ENCODE data around the gene TBXA2R.

The TBXA2R gene

DNA sequence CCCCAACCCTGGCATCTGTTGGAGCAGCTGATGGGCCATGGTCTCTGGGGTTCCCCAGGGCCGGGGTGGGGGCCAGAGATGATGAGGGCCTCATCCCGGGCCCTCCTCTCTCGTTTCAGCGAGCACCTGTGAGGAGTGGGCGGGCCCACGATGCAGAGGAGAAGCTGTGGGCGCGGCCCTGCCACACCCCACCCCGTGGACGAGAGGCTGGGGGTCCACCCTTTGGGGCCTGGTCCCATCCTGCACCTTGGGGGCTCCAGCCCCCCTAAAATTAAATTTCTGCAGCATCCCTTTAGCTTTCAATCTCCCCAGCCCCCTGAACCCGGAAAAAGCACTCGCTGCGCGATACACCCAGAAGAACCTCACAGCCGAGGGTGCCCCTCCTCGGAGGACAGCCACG lies 28.3 kb downstream of the TBXA2R start:
- Histone ChIP-seq H2AFZ (ENCODE audit: low read length) (no peak overlapping the region), H3K9me3 (ENCODE audit: low read length) (no peaks in the 10 kb centered on the region), H3K4me1 (ENCODE audit: insufficient read depth, low read length, severe bottlenecking) (peaks cover 15% of the 10 kb centered on the region), H3K9ac (ENCODE audit: low read length) (no peak overlapping the region), H3K9me2 (ENCODE audit: low read depth, low read length) (no peaks in the 10 kb centered on the region), H4K20me1 (ENCODE audit: insufficient read depth, low read length) (no peaks in the 10 kb centered on the region), H3K27me3 (ENCODE audit: insufficient read depth, low read length) (peaks cover 2% of the 10 kb centered on the region; the same call in 1 of the 2 replicates), H3K36me3 (ENCODE audit: insufficient read depth, low read length) (peaks cover 18% of the 10 kb centered on the region), H3K79me2 (ENCODE audit: insufficient read depth, low read length) (no peaks in the 10 kb centered on the region), H3K27ac (ENCODE audit: low read depth, low read length, poor library complexity, severe bottlenecking) (no peak overlapping the region), H3K4me2 (ENCODE audit: low read length) (no peak overlapping the region), H3F3A (ENCODE audit: insufficient read depth, low read length) (0 out of 2 replicates have a peak, but pooled peaks cover 3% of the 10 kb centered on the region), H3K4me3 (ENCODE audit: low read depth, low read length, poor library complexity, severe bottlenecking) (no peak overlapping the region)
- no peak for TF ChIP-seq EZH2 (IDR thresholded peaks at IDR 0.05; ENCODE audit: borderline replicate concordance, low read length)
- TF ChIP-seq, protein P1, sequence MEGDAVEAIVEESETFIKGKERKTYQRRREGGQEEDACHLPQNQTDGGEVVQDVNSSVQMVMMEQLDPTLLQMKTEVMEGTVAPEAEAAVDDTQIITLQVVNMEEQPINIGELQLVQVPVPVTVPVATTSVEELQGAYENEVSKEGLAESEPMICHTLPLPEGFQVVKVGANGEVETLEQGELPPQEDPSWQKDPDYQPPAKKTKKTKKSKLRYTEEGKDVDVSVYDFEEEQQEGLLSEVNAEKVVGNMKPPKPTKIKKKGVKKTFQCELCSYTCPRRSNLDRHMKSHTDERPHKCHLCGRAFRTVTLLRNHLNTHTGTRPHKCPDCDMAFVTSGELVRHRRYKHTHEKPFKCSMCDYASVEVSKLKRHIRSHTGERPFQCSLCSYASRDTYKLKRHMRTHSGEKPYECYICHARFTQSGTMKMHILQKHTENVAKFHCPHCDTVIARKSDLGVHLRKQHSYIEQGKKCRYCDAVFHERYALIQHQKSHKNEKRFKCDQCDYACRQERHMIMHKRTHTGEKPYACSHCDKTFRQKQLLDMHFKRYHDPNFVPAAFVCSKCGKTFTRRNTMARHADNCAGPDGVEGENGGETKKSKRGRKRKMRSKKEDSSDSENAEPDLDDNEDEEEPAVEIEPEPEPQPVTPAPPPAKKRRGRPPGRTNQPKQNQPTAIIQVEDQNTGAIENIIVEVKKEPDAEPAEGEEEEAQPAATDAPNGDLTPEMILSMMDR (IDR thresholded peaks at IDR 0.05; ENCODE audit: low read length): no peak

DNA sequence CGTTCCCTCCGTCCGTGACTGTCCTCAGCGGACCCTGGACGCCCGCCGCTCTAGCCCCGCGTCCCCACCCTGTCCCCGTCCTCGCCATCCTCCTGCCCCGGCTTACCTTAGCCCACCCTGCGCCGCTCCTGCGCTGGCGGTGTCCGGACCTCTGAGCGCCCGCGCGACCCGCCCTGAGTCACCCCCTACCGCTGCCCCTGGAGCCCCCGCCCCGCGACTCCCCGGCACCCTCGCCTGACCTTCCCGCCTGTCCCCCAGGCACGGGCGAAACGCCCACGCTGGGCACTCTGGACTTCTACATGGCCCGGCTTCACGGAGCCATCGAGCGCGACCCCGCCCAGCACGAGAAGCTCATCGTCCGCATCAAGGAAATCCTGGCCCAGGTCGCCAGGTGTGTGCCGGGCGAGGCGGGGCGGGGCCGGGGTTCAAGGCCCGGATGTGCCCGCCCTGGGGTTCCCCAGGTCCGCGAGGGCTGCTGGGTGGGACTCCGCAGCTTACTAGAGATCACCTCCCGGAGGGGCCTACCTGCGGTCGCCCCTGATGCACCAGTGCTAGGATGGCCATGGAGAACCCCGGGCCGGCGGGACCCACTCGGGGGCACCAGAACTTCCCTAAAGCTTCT lies 28.8 kb downstream of the TBXA2R start:
- Histone ChIP-seq H3K4me2 (ENCODE audit: low read length) (no peak overlapping the region; the same call in 1 of the 2 replicates), H3K9ac (ENCODE audit: low read length) (no peak overlapping the region), H4K20me1 (ENCODE audit: insufficient read depth, low read length) (no peaks in the 10 kb centered on the region), H3K36me3 (ENCODE audit: insufficient read depth, low read length) (peaks cover 18% of the 10 kb centered on the region), H3K4me1 (ENCODE audit: insufficient read depth, low read length, severe bottlenecking) (peaks cover 15% of the 10 kb centered on the region), H3K9me3 (ENCODE audit: low read length) (no peaks in the 10 kb centered on the region), H3K9me2 (ENCODE audit: low read depth, low read length) (no peaks in the 10 kb centered on the region), H3F3A (ENCODE audit: insufficient read depth, low read length) (0 out of 2 replicates have a peak, but pooled peaks cover 3% of the 10 kb centered on the region), H3K27me3 (ENCODE audit: insufficient read depth, low read length) (no peaks in the 10 kb centered on the region), H3K27ac (ENCODE audit: low read depth, low read length, poor library complexity, severe bottlenecking) (no peak overlapping the region), H3K4me3 (ENCODE audit: low read depth, low read length, poor library complexity, severe bottlenecking) (no peak overlapping the region), H3K79me2 (ENCODE audit: insufficient read depth, low read length) (no peaks in the 10 kb centered on the region), H2AFZ (ENCODE audit: low read length) (no peak overlapping the region)
- TF ChIP-seq EZH2 (IDR thresholded peaks at IDR 0.05; ENCODE audit: borderline replicate concordance, low read length): no peak
- TF ChIP-seq, protein P1 (IDR thresholded peaks at IDR 0.05; ENCODE audit: low read length): no peak

DNA sequence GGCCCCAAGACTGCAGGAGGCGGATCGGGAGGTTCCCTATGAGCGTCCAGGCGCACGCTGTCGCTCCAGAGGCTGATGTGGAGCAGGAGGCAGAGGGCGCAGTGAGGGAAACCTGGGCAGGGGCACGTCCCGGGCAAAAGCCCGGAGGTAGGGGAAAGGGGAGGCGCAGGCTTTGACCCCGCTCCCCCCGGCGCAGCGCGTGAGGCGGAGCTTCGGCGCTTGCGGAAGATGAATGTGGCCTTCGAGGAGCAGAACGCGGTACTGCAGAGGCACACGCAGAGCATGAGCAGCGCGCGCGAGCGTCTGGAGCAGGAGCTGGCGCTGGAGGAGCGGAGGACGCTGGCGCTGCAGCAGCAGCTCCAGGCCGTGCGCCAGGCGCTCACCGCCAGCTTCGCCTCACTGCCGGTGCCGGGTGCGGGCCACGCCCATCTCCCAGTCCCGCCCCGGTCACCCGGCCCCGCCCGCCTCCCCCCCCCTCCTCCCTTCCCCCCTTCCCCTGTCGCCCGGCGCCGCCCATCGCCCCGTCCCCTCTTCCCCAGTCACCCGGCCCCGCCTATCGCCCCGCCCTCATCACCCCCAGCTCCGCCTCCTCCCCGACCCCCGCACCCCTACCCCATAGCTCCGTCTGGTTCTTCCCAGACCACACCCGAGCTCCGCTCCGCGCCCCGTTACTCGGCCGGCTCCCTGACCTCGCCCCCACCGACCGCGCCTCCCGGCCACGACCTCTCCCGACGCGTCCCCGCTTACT lies 29.8 kb downstream of the TBXA2R start:
- Histone ChIP-seq H3K36me3 (ENCODE audit: insufficient read depth, low read length) (peaks cover 18% of the 10 kb centered on the region), H2AFZ (ENCODE audit: low read length) (no peak overlapping the region), H3K4me1 (ENCODE audit: insufficient read depth, low read length, severe bottlenecking) (peaks cover 20% of the 10 kb centered on the region), H3K4me3 (ENCODE audit: low read depth, low read length, poor library complexity, severe bottlenecking) (peak overlapping the region; percentile 63), H3K9me2 (ENCODE audit: low read depth, low read length) (no peaks in the 10 kb centered on the region), H3K4me2 (ENCODE audit: low read length) (peak overlapping the region; percentile 99), H3F3A (ENCODE audit: insufficient read depth, low read length) (0 out of 2 replicates have a peak, but pooled peaks cover 3% of the 10 kb centered on the region), H3K9ac (ENCODE audit: low read length) (peak overlapping the region; percentile 65), H3K27me3 (ENCODE audit: insufficient read depth, low read length) (no peaks in the 10 kb centered on the region), H3K79me2 (ENCODE audit: insufficient read depth, low read length) (no peaks in the 10 kb centered on the region), H3K9me3 (ENCODE audit: low read length) (no peaks in the 10 kb centered on the region), H4K20me1 (ENCODE audit: insufficient read depth, low read length) (no peaks in the 10 kb centered on the region), H3K27ac (ENCODE audit: low read depth, low read length, poor library complexity, severe bottlenecking) (peak overlapping the region; percentile 20)
- TF ChIP-seq EZH2 (IDR thresholded peaks at IDR 0.05; ENCODE audit: borderline replicate concordance, low read length): no peak
- TF ChIP-seq, protein P1 (IDR thresholded peaks at IDR 0.05; ENCODE audit: low read length): no peak

Data from OCI-LY1 (cell line).